GM12872 (cell line): ENCODE measurements around the gene COMMD4.

ENCODE experiments used
- TF ChIP-seq, protein P1 (sequence below): IDR thresholded peaks from 3 replicates; pipeline ENCODE4 v1.5.1; 2011; ENCODE audit warnings: low read depth, mild to moderate bottlenecking, low read length, moderate library complexity; ENCODE audit not compliant: insufficient read depth

COMMD4 gene

GRCh38 chr15:75356006-75356405 is 20.1 kb downstream of the COMMD4 start:
- TF ChIP-seq, protein P1, sequence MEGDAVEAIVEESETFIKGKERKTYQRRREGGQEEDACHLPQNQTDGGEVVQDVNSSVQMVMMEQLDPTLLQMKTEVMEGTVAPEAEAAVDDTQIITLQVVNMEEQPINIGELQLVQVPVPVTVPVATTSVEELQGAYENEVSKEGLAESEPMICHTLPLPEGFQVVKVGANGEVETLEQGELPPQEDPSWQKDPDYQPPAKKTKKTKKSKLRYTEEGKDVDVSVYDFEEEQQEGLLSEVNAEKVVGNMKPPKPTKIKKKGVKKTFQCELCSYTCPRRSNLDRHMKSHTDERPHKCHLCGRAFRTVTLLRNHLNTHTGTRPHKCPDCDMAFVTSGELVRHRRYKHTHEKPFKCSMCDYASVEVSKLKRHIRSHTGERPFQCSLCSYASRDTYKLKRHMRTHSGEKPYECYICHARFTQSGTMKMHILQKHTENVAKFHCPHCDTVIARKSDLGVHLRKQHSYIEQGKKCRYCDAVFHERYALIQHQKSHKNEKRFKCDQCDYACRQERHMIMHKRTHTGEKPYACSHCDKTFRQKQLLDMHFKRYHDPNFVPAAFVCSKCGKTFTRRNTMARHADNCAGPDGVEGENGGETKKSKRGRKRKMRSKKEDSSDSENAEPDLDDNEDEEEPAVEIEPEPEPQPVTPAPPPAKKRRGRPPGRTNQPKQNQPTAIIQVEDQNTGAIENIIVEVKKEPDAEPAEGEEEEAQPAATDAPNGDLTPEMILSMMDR: no peak

GRCh38 chr15:75356517-75356916 is 20.7 kb downstream of the COMMD4 start:
- TF ChIP-seq, protein P1: no peak

GRCh38 chr15:75357976-75358673 is 22.3 kb downstream of the COMMD4 start:
- TF ChIP-seq, protein P1: no peak

GRCh38 chr15:75358771-75359536 is 23.1 kb downstream of the COMMD4 start:
- TF ChIP-seq, protein P1: no peak

DNA sequence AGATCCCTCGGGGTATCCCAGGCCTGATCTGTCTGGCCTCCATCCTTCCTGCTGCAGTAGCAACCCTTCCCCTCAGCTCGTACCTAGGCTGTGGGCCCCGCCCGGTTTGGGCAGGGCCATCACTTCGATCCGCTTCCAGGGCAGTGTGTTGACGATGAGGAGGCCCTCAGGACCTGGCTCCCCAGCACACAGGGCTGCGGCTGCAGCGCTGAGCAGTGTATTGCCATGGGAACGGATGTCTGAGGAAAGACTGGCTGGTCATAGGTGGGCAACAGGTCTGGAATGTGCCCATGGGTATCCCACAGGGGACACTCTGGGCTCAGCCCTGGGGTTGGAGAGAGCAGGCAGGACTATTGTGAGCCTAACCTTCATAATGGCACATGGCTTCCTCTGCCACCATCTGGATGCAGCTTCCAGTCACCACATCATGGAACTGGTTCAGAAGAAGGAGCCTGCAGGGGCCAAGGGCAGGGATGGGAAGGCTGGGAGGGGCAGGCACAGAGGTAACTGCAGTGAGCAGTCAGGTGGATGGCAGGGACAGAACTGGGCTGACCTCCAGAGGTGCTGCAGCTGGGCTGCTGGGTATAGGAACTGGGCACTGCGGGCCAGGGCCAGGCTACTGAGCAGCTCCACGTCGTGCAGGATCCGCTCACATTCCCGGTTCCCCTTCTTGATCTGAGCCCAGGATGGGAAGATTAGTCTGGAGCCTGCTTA is 23.8 kb downstream of the COMMD4 start:
- TF ChIP-seq, protein P1: no peak

- TF ChIP-seq, protein P1: no peak
These were observed 24.5 kb downstream of the COMMD4 start for GRCh38 chr15:75360391-75360790.

- TF ChIP-seq, protein P1: no peak
These were observed 25.0 kb downstream of the COMMD4 start for GRCh38 chr15:75360856-75361255.
